PC-3 (cell line): ENCODE results near the gene PFN2. TPM values are rescaled to one million over a fixed set of nuclear protein-coding genes. Genes with fewer than 3 reads are reported as not detected.

Experiments used
- ATAC-seq: fragments of 200-7000 bp; cut with Tn5 transposase; 2 replicates; pipeline ENCODE4 v1.9.1; 2020; ENCODE audit warnings: mild to moderate bottlenecking, moderate library complexity
- BruUV-seq: library from RNA; stranded (reverse); fragments of 400-500 nt; replicated peaks from 2 replicates; lab custom pipeline; 2021; lab: Mats Ljungman, UMichigan
- CTCF ChIA-PET: fragments of 300-600 bp; sonication (Branson Sonifier 250); formaldehyde crosslinking; loops from one replicate; lab custom pipeline; 2022; ENCODE audit warnings: antibody characterized with exemption; lab: Charles Lee
- POLR2A ChIA-PET: fragments of 300-600 bp; sonication (Branson Sonifier 250); formaldehyde crosslinking; loops from one replicate; lab custom pipeline; 2022; ENCODE audit warnings: antibody characterized with exemption; ENCODE audit not compliant: unreplicated experiment; lab: Charles Lee
- DNase-seq: peaks from one replicate; pipeline ENCODE4 v3.0.0-alpha.2; 2015
- H2AFZ ChIP-seq: fragments of 300-600 bp; sonication (generic); 2 replicates; pipeline ENCODE4 v1.6.0; 2016; ENCODE audit warnings: antibody characterized with exemption, low read length
- H3F3A ChIP-seq: fragments of 300-600 bp; sonication (generic); one replicate; pipeline ENCODE4 v1.6.0; 2017; ENCODE audit warnings: antibody characterized with exemption, low read length, control low read depth, mild to moderate bottlenecking; ENCODE audit not compliant: unreplicated experiment
- H3K27ac ChIP-seq: fragments of 300-600 bp; sonication (generic); 2 replicates; pipeline ENCODE4 v1.5.1; 2016; ENCODE audit warnings: mild to moderate bottlenecking, low read length
- H3K27me3 ChIP-seq: fragments of 300-600 bp; sonication (generic); 2 replicates; pipeline ENCODE4 v1.6.1; 2016; ENCODE audit warnings: low read length, mixed read lengths
- H3K36me3 ChIP-seq: fragments of 300-600 bp; sonication (generic); 2 replicates; pipeline ENCODE4 v1.6.1; 2016; ENCODE audit warnings: low read depth, mixed run types, low read length, mixed read lengths
- H3K4me1 ChIP-seq: fragments of 300-600 bp; sonication (generic); 2 replicates; pipeline ENCODE4 v1.5.1; 2016; ENCODE audit warnings: low read length; ENCODE audit not compliant: insufficient read depth
- H3K4me2 ChIP-seq: fragments of 300-600 bp; sonication (generic); 2 replicates; pipeline ENCODE4 v1.6.0; 2016; ENCODE audit warnings: low read length
- H3K4me3 ChIP-seq: fragments of 300-600 bp; sonication (generic); 2 replicates; pipeline ENCODE4 v1.5.1; 2016; ENCODE audit warnings: mild to moderate bottlenecking, low read length, mixed read lengths
- H3K79me2 ChIP-seq: fragments of 300-600 bp; sonication (generic); 2 replicates; pipeline ENCODE4 v1.6.1; 2017; ENCODE audit warnings: low read length, mixed read lengths
- H3K9ac ChIP-seq: fragments of 300-600 bp; sonication (generic); 2 replicates; pipeline ENCODE4 v1.6.0; 2016; ENCODE audit warnings: mild to moderate bottlenecking, low read length
- H3K9me2 ChIP-seq: fragments of 300-600 bp; sonication (generic); replicated peaks from 2 replicates; pipeline ENCODE4 v1.6.1; 2016; ENCODE audit warnings: mixed run types, low read length, mixed read lengths
- H3K9me3 ChIP-seq: fragments of 300-600 bp; sonication (generic); 2 replicates; pipeline ENCODE4 v1.6.1; 2016; ENCODE audit warnings: low read length, mixed read lengths
- H4K20me1 ChIP-seq: fragments of 300-600 bp; sonication (generic); 2 replicates; pipeline ENCODE4 v1.6.1; 2016; ENCODE audit warnings: low read length, mixed read lengths
- CTCF ChIP-seq: fragments of 300-600 bp; sonication (generic); conservative IDR thresholded peaks from 2 replicates; pipeline ENCODE4 v1.5.1; 2017; ENCODE audit warnings: antibody characterized with exemption, low read depth, mild to moderate bottlenecking, low read length
- EZH2 ChIP-seq: fragments of 300-600 bp; sonication (generic); IDR thresholded peaks from one replicate; pipeline ENCODE4 v1.6.1; 2017; ENCODE audit warnings: antibody characterized with exemption, mild to moderate bottlenecking, low read length; ENCODE audit not compliant: unreplicated experiment
- EZH2phosphoT487 ChIP-seq: fragments of 300-600 bp; sonication (generic); IDR thresholded peaks from 2 replicates; pipeline ENCODE4 v1.6.1; 2018; ENCODE audit warnings: mild to moderate bottlenecking, antibody characterized with exemption, low read length, borderline replicate concordance
- intact Hi-C: fragments of 100-400 bp; cut with micrococcal nuclease; formaldehyde crosslinking; loops from 2 replicates; pipeline ENCODE4 v1.9.0; 2023
- total RNA-seq: library from RNA; depleted of rRNA; stranded (reverse); fragments of >200 nt; gene quantifications from 2 replicates; pipeline ENCODE4 v1.2.3, GENCODE V29; 2014

PFN2 gene
- total RNA-seq, 1 experiment from 2014 or later = 213 TPM

- Histone ChIP-seq H3K4me3 (no peak overlapping the region), H2AFZ (no peak overlapping the region), H3K9ac (no peak overlapping the region), H3K4me2 (no peak overlapping the region), H3K79me2 (peaks cover 50% of the 10 kb centered on the region), H3K36me3 (peaks cover 16% of the 10 kb centered on the region; the same call in 1 of the 2 replicates), H3K9me2 (no peaks in the 10 kb centered on the region), H3F3A (peaks cover 4% of the 10 kb centered on the region), H3K27me3 (no peaks in the 10 kb centered on the region), H3K4me1 (peaks cover 33% of the 10 kb centered on the region), H3K27ac (no peak overlapping the region), H4K20me1 (peaks cover 25% of the 10 kb centered on the region; the same call in 1 of the 2 replicates), H3K9me3 (no peaks in the 10 kb centered on the region)
- CTCF ChIA-PET = interaction anchor here (0.8 kb wide), 1 partner anchor 226 kb away, joined by 3 read pairs; no protein-coding TSS in a partner anchor
- BruUV-seq = no TSS peak
- no peak for TF ChIP-seq CTCF
- TF ChIP-seq EZH2 = no peak
- no peak for TF ChIP-seq EZH2phosphoT487
- ATAC-seq (no peak), DNase-seq (no peak)
- intact Hi-C loops = no loop called here
- POLR2A ChIA-PET = interaction anchor here (0.7 kb wide), 1 partner anchor 507 kb away, joined by 4 read pairs; no protein-coding TSS in a partner anchor
These were observed 13.2 kb downstream of the PFN2 start for GRCh38 chr3:149957361-149958125.

GRCh38 chr3:149955449-149955848 is 15.2 kb downstream of the PFN2 start:
- H4K20me1 ChIP-seq = peaks cover 21% of the 10 kb centered on the region; the same call in 1 of the 2 replicates
- ATAC-seq (peak; percentile 10; the same call in 1 of the 2 replicates), DNase-seq (peak; percentile 16)
- no peak overlapping the region for H3K9ac ChIP-seq
- no peaks in the 10 kb centered on the region for H3K9me3 ChIP-seq
- no peak for TF ChIP-seq EZH2phosphoT487
- TF ChIP-seq CTCF = no peak
- TF ChIP-seq EZH2 = no peak
- H3K79me2 ChIP-seq = peaks cover 31% of the 10 kb centered on the region
- no peak overlapping the region for H2AFZ ChIP-seq
- no peak overlapping the region for H3K4me3 ChIP-seq
- H3K27ac ChIP-seq = no peak overlapping the region
- no TSS peak for BruUV-seq
- no peaks in the 10 kb centered on the region for H3K9me2 ChIP-seq
- H3K4me2 ChIP-seq = no peak overlapping the region
- no peaks in the 10 kb centered on the region for H3F3A ChIP-seq
- CTCF ChIA-PET = no interaction called here
- POLR2A ChIA-PET = no interaction called here
- no peaks in the 10 kb centered on the region for H3K27me3 ChIP-seq
- peaks cover 7% of the 10 kb centered on the region; the same call in 1 of the 2 replicates for H3K36me3 ChIP-seq
- intact Hi-C loops = no loop called here
- H3K4me1 ChIP-seq = peaks cover 28% of the 10 kb centered on the region

GRCh38 chr3:149954812-149955211 is 15.9 kb downstream of the PFN2 start:
- H2AFZ ChIP-seq = no peak overlapping the region
- no peak for ATAC-seq
- no peaks in the 10 kb centered on the region for H3K27me3 ChIP-seq
- H3K9me2 ChIP-seq = no peaks in the 10 kb centered on the region
- no peaks in the 10 kb centered on the region for H3K9me3 ChIP-seq
- peaks cover 24% of the 10 kb centered on the region for H3K4me1 ChIP-seq
- H3F3A ChIP-seq = no peaks in the 10 kb centered on the region
- no TSS peak for BruUV-seq
- intact Hi-C loops = no loop called here
- POLR2A ChIA-PET = no interaction called here
- DNase-seq = no peak
- no peak overlapping the region for H3K9ac ChIP-seq
- CTCF ChIA-PET = no interaction called here
- H3K4me3 ChIP-seq = no peak overlapping the region
- peaks cover 31% of the 10 kb centered on the region for H3K79me2 ChIP-seq
- no peak for TF ChIP-seq CTCF
- TF ChIP-seq EZH2 = no peak
- no peak for TF ChIP-seq EZH2phosphoT487
- H3K27ac ChIP-seq = no peak overlapping the region
- peaks cover 17% of the 10 kb centered on the region; the same call in 1 of the 2 replicates for H4K20me1 ChIP-seq
- peaks cover 7% of the 10 kb centered on the region; the same call in 1 of the 2 replicates for H3K36me3 ChIP-seq
- H3K4me2 ChIP-seq = no peak overlapping the region
